HG03442 (cell line): ENCODE data around the gene LRRC8D.
"Not testable (repeated sequence)": the region's sequence is repeated elsewhere in the genome, so short reads cannot be mapped to it uniquely, and the experiment has no call there.

Experiments
- ATAC-seq: cut with Tn5 transposase; IDR thresholded peaks from one replicate; pipeline ENCODE4 v1.9.1; 2021; ENCODE audit warnings: mild to moderate bottlenecking, moderate library complexity; ENCODE audit not compliant: unreplicated experiment

The LRRC8D gene

DNA sequence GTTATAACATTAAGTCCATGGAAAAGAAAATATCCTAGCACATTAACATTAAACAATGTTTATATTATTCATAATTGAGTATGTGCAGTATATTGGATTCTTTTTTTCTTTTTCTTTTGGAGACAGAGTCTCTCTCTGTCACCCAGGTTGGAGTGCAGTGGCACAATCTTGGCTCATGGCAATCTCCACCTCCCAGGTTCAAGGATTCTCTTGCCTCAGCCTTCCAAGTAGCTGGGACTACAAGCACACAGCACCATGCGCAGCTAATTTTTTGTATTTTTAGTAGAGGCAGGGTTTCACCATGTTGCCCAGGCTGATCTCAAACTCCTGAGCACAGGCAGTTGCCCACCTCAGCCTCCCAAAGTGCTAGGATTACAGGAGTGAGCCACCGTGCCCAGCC, 162.0 kb downstream of the LRRC8D start:
- ATAC-seq = not testable (repeated sequence)

DNA sequence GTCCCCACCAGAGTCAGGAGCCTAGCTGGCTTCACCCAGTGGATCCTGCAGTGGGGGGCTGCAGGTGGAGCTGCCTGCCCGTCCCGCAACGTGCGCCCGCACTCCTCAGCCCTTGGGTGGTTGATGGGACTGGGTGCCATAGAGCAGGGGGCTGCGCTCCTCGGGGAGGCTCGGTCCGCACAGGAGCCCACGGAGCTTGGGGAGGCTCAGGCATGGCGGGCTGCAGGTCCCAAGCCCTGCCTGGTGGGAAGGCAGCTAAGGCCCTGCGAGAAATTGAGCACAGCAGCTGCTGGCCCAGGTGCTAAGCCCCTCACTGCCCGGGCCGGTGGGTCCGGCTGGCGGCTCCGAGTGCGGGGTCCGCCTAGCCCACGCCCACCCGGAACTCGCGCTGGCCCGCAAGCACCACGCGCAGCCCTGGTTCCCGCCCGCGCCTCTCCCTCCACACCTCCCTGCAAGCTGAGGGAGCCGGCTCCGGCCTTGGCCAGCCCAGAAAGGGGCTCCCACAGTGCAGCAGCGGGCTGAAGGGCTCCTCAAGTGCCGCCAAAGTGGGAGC, 163.8 kb downstream of the LRRC8D start:
- not testable (repeated sequence) for ATAC-seq

DNA sequence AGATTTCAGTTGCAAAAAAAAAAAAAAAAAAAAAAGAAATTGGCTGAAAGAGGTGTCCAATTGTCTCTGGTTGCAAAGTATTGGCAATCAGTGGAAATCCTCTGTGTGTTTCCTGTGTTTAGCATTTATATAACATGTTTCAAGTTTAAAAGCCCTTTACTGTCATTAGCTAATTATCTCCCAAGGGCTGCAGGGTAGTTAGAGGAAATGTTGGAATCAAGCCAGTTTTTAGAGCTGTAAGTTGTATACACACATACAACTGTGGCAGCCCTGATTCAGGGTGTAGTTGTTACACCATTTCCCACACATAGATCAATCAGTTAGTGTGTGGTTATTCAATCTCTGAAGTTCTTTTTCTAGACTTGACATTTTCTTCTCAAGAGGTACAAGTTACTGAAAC, 165.2 kb downstream of the LRRC8D start:
- ATAC-seq = no peak
